ENCODE data around the gene FAM3D.

Gene FAM3D

GRCh38 chr3:58604031-58604430 lies 62.5 kb downstream of the FAM3D start:
- Histone ChIP-seq H3K4me1 (ENCODE audit: control insufficient read depth, low read depth, low read length) (no peaks in the 10 kb centered on the region), H3K9me3 (ENCODE audit: control insufficient read depth, low read depth, low read length) (no peaks in the 10 kb centered on the region)

GRCh38 chr3:58603606-58604005 lies 63.0 kb downstream of the FAM3D start:
- no peaks in the 10 kb centered on the region for H3K27me3 ChIP-seq (ENCODE audit: control insufficient read depth, insufficient read depth, low read length)
- H3K4me3 ChIP-seq (ENCODE audit: low read length) = no peak overlapping the region
- no peaks in the 10 kb centered on the region for H3K4me1 ChIP-seq (ENCODE audit: control insufficient read depth, low read depth, low read length)
- no peak overlapping the region for H3K9ac ChIP-seq (ENCODE audit: low read length)
- no peaks in the 10 kb centered on the region for H3K36me3 ChIP-seq (ENCODE audit: control insufficient read depth, low read depth, low read length)
- H3K9me3 ChIP-seq (ENCODE audit: control insufficient read depth, low read depth, low read length) = no peaks in the 10 kb centered on the region
- H3K27ac ChIP-seq (ENCODE audit: low read length) = no peak overlapping the region

More at GRCh38 chr3:58604031-58604430, 62.5 kb downstream of the FAM3D start:
- H3K27ac ChIP-seq (ENCODE audit: low read length) = no peak overlapping the region
- H3K9ac ChIP-seq (ENCODE audit: low read length) = no peak overlapping the region
- H3K4me3 ChIP-seq (ENCODE audit: low read length) = no peak overlapping the region
- no peaks in the 10 kb centered on the region for H3K27me3 ChIP-seq (ENCODE audit: control insufficient read depth, insufficient read depth, low read length)
- H3K36me3 ChIP-seq (ENCODE audit: control insufficient read depth, low read depth, low read length) = no peaks in the 10 kb centered on the region

- H3K9ac ChIP-seq (ENCODE audit: low read length) = no peak overlapping the region
- no peaks in the 10 kb centered on the region for H3K27me3 ChIP-seq (ENCODE audit: control insufficient read depth, insufficient read depth, low read length)
- H3K4me3 ChIP-seq (ENCODE audit: low read length) = no peak overlapping the region
- H3K36me3 ChIP-seq (ENCODE audit: control insufficient read depth, low read depth, low read length) = no peaks in the 10 kb centered on the region
- H3K27ac ChIP-seq (ENCODE audit: low read length) = no peak overlapping the region
- H3K4me1 ChIP-seq (ENCODE audit: control insufficient read depth, low read depth, low read length) = no peaks in the 10 kb centered on the region
- H3K9me3 ChIP-seq (ENCODE audit: control insufficient read depth, low read depth, low read length) = no peaks in the 10 kb centered on the region
Observed at GRCh38 chr3:58597770-58598310, 68.7 kb downstream of the FAM3D start.

GRCh38 chr3:58596834-58597518 lies 69.6 kb downstream of the FAM3D start:
- Histone ChIP-seq H3K36me3 (ENCODE audit: control insufficient read depth, low read depth, low read length) (no peaks in the 10 kb centered on the region), H3K27ac (ENCODE audit: low read length) (no peak overlapping the region), H3K9me3 (ENCODE audit: control insufficient read depth, low read depth, low read length) (no peaks in the 10 kb centered on the region), H3K9ac (ENCODE audit: low read length) (no peak overlapping the region), H3K27me3 (ENCODE audit: control insufficient read depth, insufficient read depth, low read length) (no peaks in the 10 kb centered on the region), H3K4me3 (ENCODE audit: low read length) (no peak overlapping the region), H3K4me1 (ENCODE audit: control insufficient read depth, low read depth, low read length) (no peaks in the 10 kb centered on the region)

GRCh38 chr3:58594117-58594516 lies 72.5 kb downstream of the FAM3D start:
- no peak overlapping the region for H3K9ac ChIP-seq (ENCODE audit: low read length)
- H3K4me3 ChIP-seq (ENCODE audit: low read length) = no peak overlapping the region
- H3K27ac ChIP-seq (ENCODE audit: low read length) = no peak overlapping the region
- no peaks in the 10 kb centered on the region for H3K9me3 ChIP-seq (ENCODE audit: control insufficient read depth, low read depth, low read length)
- no peaks in the 10 kb centered on the region for H3K36me3 ChIP-seq (ENCODE audit: control insufficient read depth, low read depth, low read length)
- H3K4me1 ChIP-seq (ENCODE audit: control insufficient read depth, low read depth, low read length) = no peaks in the 10 kb centered on the region
- no peaks in the 10 kb centered on the region for H3K27me3 ChIP-seq (ENCODE audit: control insufficient read depth, insufficient read depth, low read length)

GRCh38 chr3:58591517-58592510 lies 74.8 kb downstream of the FAM3D start:
- no peak overlapping the region for H3K9ac ChIP-seq (ENCODE audit: low read length)
- H3K4me1 ChIP-seq (ENCODE audit: control insufficient read depth, low read depth, low read length) = no peaks in the 10 kb centered on the region
- H3K27me3 ChIP-seq (ENCODE audit: control insufficient read depth, insufficient read depth, low read length) = peaks cover 14% of the 10 kb centered on the region
- H3K9me3 ChIP-seq (ENCODE audit: control insufficient read depth, low read depth, low read length) = no peaks in the 10 kb centered on the region
- no peak overlapping the region for H3K4me3 ChIP-seq (ENCODE audit: low read length)
- no peak overlapping the region for H3K27ac ChIP-seq (ENCODE audit: low read length)
- H3K36me3 ChIP-seq (ENCODE audit: control insufficient read depth, low read depth, low read length) = no peaks in the 10 kb centered on the region

GRCh38 chr3:58588030-58588614 lies 78.5 kb downstream of the FAM3D start:
- Histone ChIP-seq H3K36me3 (ENCODE audit: control insufficient read depth, low read depth, low read length) (no peaks in the 10 kb centered on the region), H3K27me3 (ENCODE audit: control insufficient read depth, insufficient read depth, low read length) (peaks cover 47% of the 10 kb centered on the region), H3K4me1 (ENCODE audit: control insufficient read depth, low read depth, low read length) (peaks cover 3% of the 10 kb centered on the region), H3K27ac (ENCODE audit: low read length) (no peak overlapping the region), H3K4me3 (ENCODE audit: low read length) (no peak overlapping the region), H3K9me3 (ENCODE audit: control insufficient read depth, low read depth, low read length) (no peaks in the 10 kb centered on the region), H3K9ac (ENCODE audit: low read length) (no peak overlapping the region)

GRCh38 chr3:58586776-58587192 lies 79.8 kb downstream of the FAM3D start:
- H3K9me3 ChIP-seq (ENCODE audit: control insufficient read depth, low read depth, low read length) = no peaks in the 10 kb centered on the region
- H3K27ac ChIP-seq (ENCODE audit: low read length) = no peak overlapping the region
- H3K4me3 ChIP-seq (ENCODE audit: low read length) = peak overlapping the region; percentile 39
- H3K27me3 ChIP-seq (ENCODE audit: control insufficient read depth, insufficient read depth, low read length) = peaks cover 47% of the 10 kb centered on the region
- peaks cover 8% of the 10 kb centered on the region for H3K4me1 ChIP-seq (ENCODE audit: control insufficient read depth, low read depth, low read length)
- no peaks in the 10 kb centered on the region for H3K36me3 ChIP-seq (ENCODE audit: control insufficient read depth, low read depth, low read length)
- H3K9ac ChIP-seq (ENCODE audit: low read length) = no peak overlapping the region

GRCh38 chr3:58585994-58586393 lies 80.6 kb downstream of the FAM3D start:
- peaks cover 16% of the 10 kb centered on the region for H3K4me1 ChIP-seq (ENCODE audit: control insufficient read depth, low read depth, low read length)
- no peak overlapping the region for H3K9ac ChIP-seq (ENCODE audit: low read length)
- H3K36me3 ChIP-seq (ENCODE audit: control insufficient read depth, low read depth, low read length) = no peaks in the 10 kb centered on the region
- no peak overlapping the region for H3K4me3 ChIP-seq (ENCODE audit: low read length)
- H3K9me3 ChIP-seq (ENCODE audit: control insufficient read depth, low read depth, low read length) = no peaks in the 10 kb centered on the region
- peaks cover 47% of the 10 kb centered on the region for H3K27me3 ChIP-seq (ENCODE audit: control insufficient read depth, insufficient read depth, low read length)
- H3K27ac ChIP-seq (ENCODE audit: low read length) = no peak overlapping the region

GRCh38 chr3:58585005-58585786 lies 81.4 kb downstream of the FAM3D start:
- Histone ChIP-seq H3K27me3 (ENCODE audit: control insufficient read depth, insufficient read depth, low read length) (peaks cover 47% of the 10 kb centered on the region), H3K9ac (ENCODE audit: low read length) (no peak overlapping the region), H3K27ac (ENCODE audit: low read length) (no peak overlapping the region), H3K4me3 (ENCODE audit: low read length) (peak overlapping the region; percentile 47), H3K36me3 (ENCODE audit: control insufficient read depth, low read depth, low read length) (no peaks in the 10 kb centered on the region), H3K9me3 (ENCODE audit: control insufficient read depth, low read depth, low read length) (no peaks in the 10 kb centered on the region), H3K4me1 (ENCODE audit: control insufficient read depth, low read depth, low read length) (peaks cover 20% of the 10 kb centered on the region)

GRCh38 chr3:58584690-58585004 lies 81.9 kb downstream of the FAM3D start:
- Histone ChIP-seq H3K9me3 (ENCODE audit: control insufficient read depth, low read depth, low read length) (no peaks in the 10 kb centered on the region), H3K4me3 (ENCODE audit: low read length) (no peak overlapping the region), H3K27ac (ENCODE audit: low read length) (no peak overlapping the region), H3K4me1 (ENCODE audit: control insufficient read depth, low read depth, low read length) (peaks cover 20% of the 10 kb centered on the region), H3K36me3 (ENCODE audit: control insufficient read depth, low read depth, low read length) (no peaks in the 10 kb centered on the region), H3K9ac (ENCODE audit: low read length) (no peak overlapping the region), H3K27me3 (ENCODE audit: control insufficient read depth, insufficient read depth, low read length) (peaks cover 47% of the 10 kb centered on the region)

Measured in iPS-18a (cell line).